SK-N-SH (cell line): Measurements from ENCODE around the gene IRAK2. TPM values are rescaled to one million over a fixed set of nuclear protein-coding genes. Genes with fewer than 3 reads are reported as not detected.

Source experiments
- CTCF ChIA-PET: fragments of 300-600, 350-600 bp; formaldehyde crosslinking; extraction: SDS; loops from one replicate; lab custom pipeline; 2021; lab: Yijun Ruan, JAX
- POLR2A ChIA-PET: fragments of 350-600 bp; sonication (Branson Sonifier 250); formaldehyde crosslinking; extraction: SDS; loops from one replicate; lab custom pipeline; 2020; ENCODE audit warnings: antibody characterized with exemption, inconsistent platforms; lab: Yijun Ruan, JAX
- DNase-seq: peaks from one replicate; pipeline ENCODE4 v3.0.0; 2012
- H2AFZ ChIP-seq: fragments of 200-600 bp; sonication (generic); 2 replicates; pipeline ENCODE4 v1.8.1; 2016; ENCODE audit warnings: antibody characterized with exemption, mild to moderate bottlenecking, low read depth
- H3F3A ChIP-seq: fragments of 200-600 bp; sonication (generic); replicated peaks from 2 replicates; pipeline ENCODE3; 2016; ENCODE audit warnings: antibody characterized with exemption, mild to moderate bottlenecking; ENCODE audit not compliant: insufficient read depth
- H3K27ac ChIP-seq, 2 experiments: fragments of 200-500 bp in 1 of 2; fragments of 200-600 bp in 1 of 2; sonication (Bioruptor generic) in 1 of 2; sonication (generic), shearing (Covaris generic) in 1 of 2; 2 replicates each; pipeline versions ENCODE4 v1.5.1 to v1.6.1; 2014 to 2016; ENCODE audit warnings: low read depth in 2 of 2, inconsistent platforms in 1 of 2, low read length in 1 of 2, mild to moderate bottlenecking in 1 of 2, mixed read lengths in 1 of 2
- H3K27me3 ChIP-seq: fragments of 200-600 bp; sonication (generic), shearing (Covaris generic); 2 replicates; pipeline ENCODE4 v1.6.1; 2016; ENCODE audit warnings: mixed run types; ENCODE audit not compliant: insufficient read depth
- H3K36me3 ChIP-seq, 2 experiments: fragments of 200-500 bp in 1 of 2; fragments of 200-600 bp in 1 of 2; sonication (Bioruptor generic) in 1 of 2; sonication (generic) in 1 of 2; replicated peaks in 1 of 2; 2 replicates each; pipeline versions ENCODE3 to v1.5.1; 2014 to 2016; ENCODE audit warnings: low read length in 1 of 2, mild to moderate bottlenecking in 1 of 2; ENCODE audit not compliant: insufficient read depth in 2 of 2, control insufficient read depth in 1 of 2
- H3K4me1 ChIP-seq, 2 experiments: fragments of 200-500 bp in 1 of 2; fragments of 200-600 bp in 1 of 2; sonication (Bioruptor generic) in 1 of 2; sonication (generic), shearing (Covaris generic) in 1 of 2; 2 replicates each; pipeline versions ENCODE4 v1.5.1 to v1.6.1; 2014 to 2016; ENCODE audit warnings: low read depth in 1 of 2, low read length in 1 of 2, mixed run types in 1 of 2; ENCODE audit not compliant: insufficient read depth in 2 of 2, control insufficient read depth in 1 of 2
- H3K4me2 ChIP-seq: fragments of 200-600 bp; sonication (generic), shearing (Covaris generic); 2 replicates; pipeline ENCODE4 v1.6.1; 2017; ENCODE audit warnings: mixed run types
- H3K4me3 ChIP-seq, 2 experiments: fragments of 200-500 bp in 1 of 2; fragments of 200-600 bp in 1 of 2; sonication (Bioruptor generic) in 1 of 2; sonication (generic), shearing (Covaris generic) in 1 of 2; 2 replicates each; pipeline versions ENCODE4 v1.5.1 to v1.8.1; 2014 to 2016; ENCODE audit warnings: low read depth in 2 of 2, inconsistent platforms in 1 of 2, low read length in 1 of 2, mild to moderate bottlenecking in 1 of 2, mixed read lengths in 1 of 2, moderate library complexity in 1 of 2
- H3K79me2 ChIP-seq: fragments of 200-600 bp; sonication (generic); 2 replicates; pipeline ENCODE4 v1.8.1; 2017; ENCODE audit warnings: mild to moderate bottlenecking; ENCODE audit not compliant: insufficient read depth
- H3K9ac ChIP-seq: fragments of 200-600 bp; sonication (generic); 2 replicates; pipeline ENCODE4 v1.6.1; 2017; ENCODE audit warnings: mixed run types
- H3K9me2 ChIP-seq: fragments of 200-600 bp; sonication (generic); 2 replicates; pipeline ENCODE4 v1.6.1; 2017; ENCODE audit warnings: mixed run types
- H3K9me3 ChIP-seq: fragments of 200-600 bp; sonication (generic); 2 replicates; pipeline ENCODE4 v1.6.1; 2017; ENCODE audit warnings: mixed run types, mild to moderate bottlenecking, moderate library complexity
- H4K20me1 ChIP-seq: fragments of 200-600 bp; sonication (generic); 2 replicates; pipeline ENCODE4 v1.6.1; 2017; ENCODE audit warnings: mild to moderate bottlenecking, mixed run types; ENCODE audit not compliant: insufficient read depth
- CHD2 ChIP-seq: fragments of 150-350 bp; IDR thresholded peaks from 2 replicates; pipeline ENCODE4 v1.6.1; 2018; ENCODE audit warnings: low read length; ENCODE audit not compliant: partially characterized antibody
- JUND ChIP-seq: IDR thresholded peaks from 2 replicates; pipeline ENCODE4 v1.4.0; 2012
- MEF2A ChIP-seq: IDR thresholded peaks from 2 replicates; pipeline ENCODE4 v1.4.0; 2012; ENCODE audit warnings: low read depth, borderline replicate concordance
- NRF1 ChIP-seq: IDR thresholded peaks from 2 replicates; pipeline ENCODE4 v1.6.1; 2012; ENCODE audit warnings: low read depth, mild to moderate bottlenecking, low read length
- RCOR1 ChIP-seq: fragments of 150-350 bp; IDR thresholded peaks from 2 replicates; pipeline ENCODE4 v1.6.1; 2017; ENCODE audit warnings: antibody characterized with exemption, low read length
- RFX5 ChIP-seq: IDR thresholded peaks from 2 replicates; pipeline ENCODE4 v1.6.1; 2012; ENCODE audit warnings: mild to moderate bottlenecking, improper control_type of control experiment, low read length
- TAF1 ChIP-seq: IDR thresholded peaks from 2 replicates; pipeline ENCODE4 v1.6.1; 2012; ENCODE audit warnings: low read depth, mild to moderate bottlenecking, low read length, moderate library complexity, borderline replicate concordance
- TCF12 ChIP-seq: IDR thresholded peaks from 2 replicates; pipeline ENCODE4 v1.4.0; 2012
- WGBS: methylation state at CpG from one replicate; pipeline ENCODE4 v1.1.6; 2017; ENCODE audit warnings: low lambda C conversion rate; 5-methylcytosine and 5-hydroxymethylcytosine counted together
- polyA plus RNA-seq, 3 experiments: library from polyadenylated mRNA; depleted of rRNA; stranded (reverse); fragments of >200 nt; gene quantifications; 2 replicates each; pipeline ENCODE4 v1.2.3, GENCODE V29; 2012
- TF ChIP-seq, protein P1 (sequence below): IDR thresholded peaks from 2 replicates; pipeline ENCODE4; 2012
- TF ChIP-seq, protein P2 (sequence below): IDR thresholded peaks from 2 replicates; pipeline ENCODE4 v1.4.0; 2012; ENCODE audit warnings: low read depth
- TF ChIP-seq, protein P3 (sequence below): fragments of 150-350 bp; IDR thresholded peaks from 2 replicates; pipeline ENCODE4 v1.6.1; 2016; ENCODE audit warnings: mild to moderate bottlenecking, low read depth, low read length

Gene IRAK2
- polyA plus RNA-seq, 1 of the 3 experiments (the other 2 are of a cell fraction), result 7.7 TPM

DNA sequence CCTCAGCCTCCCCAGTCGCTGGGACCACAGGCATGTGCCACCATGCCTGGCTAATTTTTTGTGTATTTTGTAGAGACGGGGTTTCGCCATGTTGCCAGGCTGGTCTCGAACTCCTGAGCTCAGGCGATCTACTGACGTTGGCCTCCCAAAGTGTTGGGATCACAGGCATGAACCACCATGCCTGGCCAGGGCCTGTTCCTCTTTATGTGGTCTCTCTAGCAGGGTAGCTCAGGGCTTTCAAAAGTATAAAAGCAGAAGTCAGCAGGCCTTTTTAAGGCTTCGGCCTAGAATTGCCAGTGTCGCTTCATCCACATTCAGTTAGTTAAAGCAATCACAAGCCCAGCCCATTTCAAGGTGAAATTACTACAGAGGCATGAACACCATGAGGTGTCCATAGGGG lies 15.5 kb upstream of the IRAK2 start:
- Histone ChIP-seq H2AFZ (no peak overlapping the region), H3F3A (no peaks in the 10 kb centered on the region), H3K79me2 (peaks cover 66% of the 10 kb centered on the region), H4K20me1 (peaks cover 20% of the 10 kb centered on the region), H3K4me3 (no peak overlapping the region), H3K36me3 (peaks cover 18 to 56% of the 10 kb centered on the region in 2 experiments), H3K4me1 (no peaks in the 10 kb centered on the region), H3K9me2 (no peaks in the 10 kb centered on the region), H3K4me2 (no peak overlapping the region), H3K27ac (no peak overlapping the region), H3K27me3 (no peaks in the 10 kb centered on the region), H3K9ac (no peak overlapping the region), H3K9me3 (no peaks in the 10 kb centered on the region)
- DNase-seq, result no peak
- ChIA-PET CTCF (interaction anchor here (1.1 kb wide), 1 partner anchor 137 kb away, joined by 3 read pairs; no protein-coding TSS in a partner anchor), POLR2A (no interaction called here)
- WGBS, result 92% methylated on average over 7 of the region's 8 CpGs
- no peak for TF ChIP-seq TAF1
- TF ChIP-seq, protein P1, sequence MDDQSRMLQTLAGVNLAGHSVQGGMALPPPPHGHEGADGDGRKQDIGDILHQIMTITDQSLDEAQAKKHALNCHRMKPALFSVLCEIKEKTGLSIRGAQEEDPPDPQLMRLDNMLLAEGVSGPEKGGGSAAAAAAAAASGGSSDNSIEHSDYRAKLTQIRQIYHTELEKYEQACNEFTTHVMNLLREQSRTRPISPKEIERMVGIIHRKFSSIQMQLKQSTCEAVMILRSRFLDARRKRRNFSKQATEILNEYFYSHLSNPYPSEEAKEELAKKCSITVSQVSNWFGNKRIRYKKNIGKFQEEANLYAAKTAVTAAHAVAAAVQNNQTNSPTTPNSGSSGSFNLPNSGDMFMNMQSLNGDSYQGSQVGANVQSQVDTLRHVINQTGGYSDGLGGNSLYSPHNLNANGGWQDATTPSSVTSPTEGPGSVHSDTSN, result no peak
- TF ChIP-seq TCF12, result no peak
- TF ChIP-seq MEF2A, result no peak
- TF ChIP-seq, protein P2, sequence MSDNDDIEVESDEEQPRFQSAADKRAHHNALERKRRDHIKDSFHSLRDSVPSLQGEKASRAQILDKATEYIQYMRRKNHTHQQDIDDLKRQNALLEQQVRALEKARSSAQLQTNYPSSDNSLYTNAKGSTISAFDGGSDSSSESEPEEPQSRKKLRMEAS, result no peak
- no peak for TF ChIP-seq JUND
- no peak for TF ChIP-seq RFX5
- TF ChIP-seq, protein P3, sequence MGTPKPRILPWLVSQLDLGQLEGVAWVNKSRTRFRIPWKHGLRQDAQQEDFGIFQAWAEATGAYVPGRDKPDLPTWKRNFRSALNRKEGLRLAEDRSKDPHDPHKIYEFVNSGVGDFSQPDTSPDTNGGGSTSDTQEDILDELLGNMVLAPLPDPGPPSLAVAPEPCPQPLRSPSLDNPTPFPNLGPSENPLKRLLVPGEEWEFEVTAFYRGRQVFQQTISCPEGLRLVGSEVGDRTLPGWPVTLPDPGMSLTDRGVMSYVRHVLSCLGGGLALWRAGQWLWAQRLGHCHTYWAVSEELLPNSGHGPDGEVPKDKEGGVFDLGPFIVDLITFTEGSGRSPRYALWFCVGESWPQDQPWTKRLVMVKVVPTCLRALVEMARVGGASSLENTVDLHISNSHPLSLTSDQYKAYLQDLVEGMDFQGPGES, result no peak
- TF ChIP-seq, all 33 proteins: peak for 0

DNA sequence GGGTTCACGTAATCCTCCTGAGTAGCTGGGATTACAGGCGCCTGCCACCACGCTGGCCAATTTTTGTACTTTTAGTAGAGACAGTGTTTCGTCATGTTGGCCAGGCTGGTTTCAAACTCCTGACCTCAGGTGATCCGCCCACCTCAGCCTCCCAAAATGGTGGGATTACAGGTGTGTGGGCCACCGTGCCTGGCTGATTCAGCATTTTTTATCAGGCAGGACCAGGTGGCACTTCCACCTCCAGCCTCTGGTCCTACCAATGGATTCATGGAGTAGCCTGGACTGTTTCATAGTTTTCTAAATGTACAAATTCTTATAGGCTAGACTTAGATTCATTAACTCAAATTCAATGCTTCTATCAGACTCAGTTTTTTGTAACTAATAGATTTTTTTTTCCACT lies 13.7 kb upstream of the IRAK2 start:
- WGBS, result 80% methylated on average over 5 of the region's 6 CpGs
- Histone ChIP-seq H3K36me3 (peaks cover 18 to 48% of the 10 kb centered on the region in 2 experiments), H4K20me1 (peaks cover 6% of the 10 kb centered on the region; the same call in 1 of the 2 replicates), H3K79me2 (peaks cover 48% of the 10 kb centered on the region), H3K4me2 (no peak overlapping the region), H3K4me1 (no peaks in the 10 kb centered on the region), H3K27ac (no peak overlapping the region), H3K27me3 (no peaks in the 10 kb centered on the region), H2AFZ (no peak overlapping the region), H3K9me3 (no peaks in the 10 kb centered on the region), H3K4me3 (no peak overlapping the region), H3K9me2 (no peaks in the 10 kb centered on the region), H3K9ac (no peak overlapping the region), H3F3A (peaks cover 11% of the 10 kb centered on the region)
- ChIA-PET POLR2A (no interaction called here), CTCF (no interaction called here)
- TF ChIP-seq CHD2 (no peak), NRF1 (no peak), RCOR1 (no peak)
- TF ChIP-seq, protein P3, result no peak
- DNase-seq, result no peak
